ENCODE measurements around the gene SNX25. TPM values are rescaled to one million over a fixed set of nuclear protein-coding genes. Genes with fewer than 3 reads are reported as not detected.

SNX25 gene
- polyA plus RNA-seq, 1 donor (not counting 4 experiments of a cell fraction or from before 2014, with no cell fraction given): 5.0 TPM

- DNase-seq (ENCODE audit: low read depth, low spot score) (no peak), FAIRE-seq (no peak)
- Histone ChIP-seq H3K4me1 (ENCODE audit: control insufficient read depth, extremely low read depth, insufficient read depth, low read length) (peaks cover 2% of the 10 kb centered on the region), H2AFZ (ENCODE audit: control insufficient read depth, low read length) (no peak overlapping the region), H3K36me3 (ENCODE audit: control insufficient read depth in 2 of 2, extremely low read depth in 1 of 2, insufficient read depth in 2 of 2, low read length in 2 of 2) (peaks cover 0 to 6% of the 10 kb centered on the region in 2 experiments), H3K9me1 (ENCODE audit: control insufficient read depth, extremely low read depth, insufficient read depth, low read length) (no peaks in the 10 kb centered on the region), H3K4me3 (ENCODE audit: control insufficient read depth in 2 of 3, extremely low read depth in 1 of 3, insufficient read depth in 2 of 3, low read depth in 1 of 3, low read length in 3 of 3) (no peak overlapping the region), H3K27ac (ENCODE audit: control insufficient read depth, insufficient read depth, low read length) (no peak overlapping the region), H3K4me2 (ENCODE audit: control insufficient read depth, extremely low read depth, insufficient read depth, low read depth, low read length) (no peak overlapping the region), H3K9me3 (ENCODE audit: control insufficient read depth, low read depth, low read length) (no peaks in the 10 kb centered on the region), H3K9ac (ENCODE audit: control insufficient read depth, extremely low read depth, insufficient read depth, low read length) (no peak overlapping the region), H3K79me2 (ENCODE audit: control insufficient read depth, insufficient read depth, low read length) (peaks cover 31% of the 10 kb centered on the region), H4K20me1 (ENCODE audit: control insufficient read depth, extremely low read depth, insufficient read depth, low read length) (peaks cover 6% of the 10 kb centered on the region), H3K27me3 (ENCODE audit: control insufficient read depth, extremely low read depth, insufficient read depth, low read length) (no peaks in the 10 kb centered on the region)
- TF ChIP-seq CTCF (optimal IDR thresholded peaks at IDR 0.05 in 1 of 3, IDR thresholded peaks at IDR 0.05 in 1 of 3, conservative IDR thresholded peaks at IDR 0.05 in 1 of 3; ENCODE audit: extremely low read depth in 1 of 3, insufficient read depth in 2 of 3, low read length in 3 of 3): no peak
- TF ChIP-seq EZH2 (IDR thresholded peaks at IDR 0.05; ENCODE audit: low read length): no peak
- dilution Hi-C loops (cut with MboI; ENCODE audit: extremely low pct_ligation_motif_present, low sequenced_read_pairs): no loop called here
Observed at GRCh38 chr4:185179488-185179887, 29.9 kb upstream of the SNX25 start.

GRCh38 chr4:185182239-185182638, 27.2 kb upstream of the SNX25 start:
- no peak overlapping the region for H2AFZ ChIP-seq (ENCODE audit: control insufficient read depth, low read length)
- H3K9ac ChIP-seq (ENCODE audit: control insufficient read depth, extremely low read depth, insufficient read depth, low read length): no peak overlapping the region
- no peaks in the 10 kb centered on the region for H3K27me3 ChIP-seq (ENCODE audit: control insufficient read depth, extremely low read depth, insufficient read depth, low read length)
- peaks cover 6% of the 10 kb centered on the region for H4K20me1 ChIP-seq (ENCODE audit: control insufficient read depth, extremely low read depth, insufficient read depth, low read length)
- no peak overlapping the region for H3K4me3 ChIP-seq (ENCODE audit: control insufficient read depth in 2 of 3, extremely low read depth in 1 of 3, insufficient read depth in 2 of 3, low read depth in 1 of 3, low read length in 3 of 3)
- H3K36me3 ChIP-seq (ENCODE audit: control insufficient read depth in 2 of 2, extremely low read depth in 1 of 2, insufficient read depth in 2 of 2, low read length in 2 of 2): peaks cover 2 to 4% of the 10 kb centered on the region in 2 experiments
- H3K4me1 ChIP-seq (ENCODE audit: control insufficient read depth, extremely low read depth, insufficient read depth, low read length): peaks cover 2% of the 10 kb centered on the region
- no peak for TF ChIP-seq EZH2 (IDR thresholded peaks at IDR 0.05; ENCODE audit: low read length)
- TF ChIP-seq CTCF (optimal IDR thresholded peaks at IDR 0.05 in 1 of 3, IDR thresholded peaks at IDR 0.05 in 1 of 3, conservative IDR thresholded peaks at IDR 0.05 in 1 of 3; ENCODE audit: extremely low read depth in 1 of 3, insufficient read depth in 2 of 3, low read length in 3 of 3): no peak
- FAIRE-seq (no peak), DNase-seq (ENCODE audit: low read depth, low spot score) (no peak)
- dilution Hi-C loops (cut with MboI; ENCODE audit: extremely low pct_ligation_motif_present, low sequenced_read_pairs): no loop called here
- H3K9me1 ChIP-seq (ENCODE audit: control insufficient read depth, extremely low read depth, insufficient read depth, low read length): no peaks in the 10 kb centered on the region
- H3K27ac ChIP-seq (ENCODE audit: control insufficient read depth, insufficient read depth, low read length): no peak overlapping the region
- no peak overlapping the region for H3K4me2 ChIP-seq (ENCODE audit: control insufficient read depth, extremely low read depth, insufficient read depth, low read depth, low read length)
- no peaks in the 10 kb centered on the region for H3K9me3 ChIP-seq (ENCODE audit: control insufficient read depth, low read depth, low read length)
- H3K79me2 ChIP-seq (ENCODE audit: control insufficient read depth, insufficient read depth, low read length): peaks cover 42% of the 10 kb centered on the region
